Measurements from ENCODE around the gene ZCCHC2.
A peak's percentile ranks its signal among the peaks of the same experiment; 100 is the strongest.

DNA sequence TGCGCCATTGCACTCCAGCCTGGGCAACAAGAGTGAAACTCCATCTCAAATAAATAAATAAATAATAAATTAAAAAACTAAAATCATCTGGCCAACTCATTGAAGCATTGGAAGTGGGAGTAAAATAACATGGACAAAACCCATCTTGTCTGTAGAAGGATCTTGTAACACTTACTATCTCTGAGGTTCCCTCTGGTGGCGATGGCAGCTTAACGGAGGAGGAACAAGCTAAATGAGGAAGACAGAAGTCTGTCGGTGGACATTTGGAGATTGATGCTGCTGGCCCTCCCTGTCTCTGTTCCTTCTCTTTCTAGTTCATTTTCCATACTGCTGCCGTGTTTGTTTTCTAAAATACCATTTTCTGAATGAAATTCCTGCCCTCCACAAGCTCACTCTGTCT, 43.4 kb downstream of the ZCCHC2 start:
- no peak for TF ChIP-seq POLR2A (IDR thresholded peaks at IDR 0.05)
- peak; percentile 15 to 45 (median 39) for TF ChIP-seq CTCF (IDR thresholded peaks at IDR 0.05 in 4 of 5, conservative IDR thresholded peaks at IDR 0.05 in 1 of 5)
